Neuronal stem cell (in vitro differentiated cells): ENCODE data around the gene SUV39H1.

Experiments
- DNase-seq: peaks from one replicate; pipeline ENCODE4 v3.0.0-alpha.2; 2013; ENCODE audit warnings: low spot score
- H2AFZ ChIP-seq: one replicate; pipeline ENCODE4 v1.6.1; 2013; ENCODE audit warnings: mild to moderate bottlenecking, low read length, inconsistent platforms
- H2AK5ac ChIP-seq: 2 replicates; pipeline ENCODE4 v1.6.1; 2013; ENCODE audit warnings: low read depth, mild to moderate bottlenecking, inconsistent platforms, low read length, moderate library complexity, mixed read lengths
- H2BK120ac ChIP-seq: 2 replicates; pipeline ENCODE4 v1.6.1; 2013; ENCODE audit warnings: low read depth, mild to moderate bottlenecking, inconsistent platforms, low read length, moderate library complexity, mixed read lengths
- H2BK12ac ChIP-seq: one replicate; pipeline ENCODE4 v1.6.1; 2013; ENCODE audit warnings: low read length, inconsistent platforms
- H2BK15ac ChIP-seq: 2 replicates; pipeline ENCODE4 v1.6.1; 2013; ENCODE audit warnings: mild to moderate bottlenecking, low read length, inconsistent platforms, mixed read lengths
- H2BK5ac ChIP-seq: one replicate; pipeline ENCODE4 v1.6.1; 2013; ENCODE audit warnings: inconsistent platforms, mild to moderate bottlenecking, low read length, moderate library complexity
- H3K14ac ChIP-seq: one replicate; pipeline ENCODE4 v1.6.1; 2013; ENCODE audit warnings: low read length, inconsistent platforms
- H3K18ac ChIP-seq: 2 replicates; pipeline ENCODE4 v1.6.1; 2013; ENCODE audit warnings: low read length, inconsistent platforms
- H3K23ac ChIP-seq: 2 replicates; pipeline ENCODE4 v1.6.1; 2013; ENCODE audit warnings: low read depth, mild to moderate bottlenecking, mixed read lengths, low read length, inconsistent platforms; ENCODE audit not compliant: poor library complexity
- H3K27ac ChIP-seq: replicated peaks from 3 replicates; pipeline ENCODE4 v1.5.1; 2013; ENCODE audit warnings: low read length, inconsistent platforms
- H3K27me3 ChIP-seq, 3 experiments: 2 replicates each; pipeline ENCODE4 v1.6.1; 2013; ENCODE audit warnings: low read length in 3 of 3, mild to moderate bottlenecking in 2 of 3, inconsistent platforms in 1 of 3, low read depth in 1 of 3, mixed read lengths in 1 of 3, moderate library complexity in 1 of 3; ENCODE audit not compliant: control insufficient read depth in 3 of 3, insufficient read depth in 3 of 3
- H3K36me3 ChIP-seq, 2 donors: replicated peaks in 1 of 2; 2 replicates each; pipeline ENCODE4 v1.6.1; 2013; ENCODE audit warnings: low read length in 2 of 2; ENCODE audit not compliant: control insufficient read depth in 2 of 2, insufficient read depth in 2 of 2
- H3K4ac ChIP-seq: 2 replicates; pipeline ENCODE4 v1.6.1; 2013; ENCODE audit warnings: inconsistent platforms, mild to moderate bottlenecking, low read length, moderate library complexity
- H3K4me1 ChIP-seq, 2 donors: 1 replicate in 1 of 2; 2 replicates in 1 of 2; pipeline ENCODE4 v1.6.1; 2013; ENCODE audit warnings: low read length in 2 of 2, low read depth in 1 of 2; ENCODE audit not compliant: control insufficient read depth in 2 of 2, insufficient read depth in 1 of 2
- H3K4me2 ChIP-seq: one replicate; pipeline ENCODE4 v1.6.1; 2013; ENCODE audit warnings: mild to moderate bottlenecking, low read length, inconsistent platforms; ENCODE audit not compliant: insufficient read depth, poor library complexity, severe bottlenecking
- H3K4me3 ChIP-seq, 2 donors: 2 replicates each; pipeline ENCODE4 v1.5.1; 2013; ENCODE audit warnings: low read length in 2 of 2, mild to moderate bottlenecking in 2 of 2, inconsistent platforms in 1 of 2, moderate library complexity in 1 of 2
- H3K79me1 ChIP-seq: one replicate; pipeline ENCODE4 v1.6.1; 2013; ENCODE audit warnings: low read depth, mild to moderate bottlenecking, inconsistent platforms, low read length, moderate library complexity
- H3K9ac ChIP-seq: one replicate; pipeline ENCODE4 v1.6.1; 2013; ENCODE audit warnings: mild to moderate bottlenecking, low read depth, low read length, inconsistent platforms; ENCODE audit not compliant: poor library complexity
- H3K9me3 ChIP-seq, 2 donors: replicated peaks in 1 of 2; 2 replicates each; pipeline versions ENCODE3 to v1.6.1; 2013; ENCODE audit warnings: low read length in 2 of 2, mild to moderate bottlenecking in 2 of 2, inconsistent platforms in 1 of 2, low read depth in 1 of 2, mixed read lengths in 1 of 2, moderate library complexity in 1 of 2; ENCODE audit not compliant: control insufficient read depth in 2 of 2, insufficient read depth in 1 of 2
- H4K8ac ChIP-seq: one replicate; pipeline ENCODE4 v1.6.1; 2013; ENCODE audit warnings: low read depth, mild to moderate bottlenecking, inconsistent platforms, low read length, moderate library complexity
- H4K91ac ChIP-seq: one replicate; pipeline ENCODE4 v1.6.1; 2013; ENCODE audit warnings: low read length, low read depth, mild to moderate bottlenecking, inconsistent platforms; ENCODE audit not compliant: poor library complexity
- WGBS, 2 donors: extraction: QIAGEN DNeasy Blood & Tissue Kit; methylation state at CpG; one replicate each; pipeline ENCODE4 v1.1.7; 2013; ENCODE audit warnings: missing lambda C conversion rate in 2 of 2, mixed read lengths in 1 of 2; ENCODE audit not compliant: insufficient read length in 2 of 2, insufficient replicate concordance in 1 of 2; ENCODE audit errors: extremely low coverage in 2 of 2; 5-methylcytosine and 5-hydroxymethylcytosine counted together

The SUV39H1 gene

DNA sequence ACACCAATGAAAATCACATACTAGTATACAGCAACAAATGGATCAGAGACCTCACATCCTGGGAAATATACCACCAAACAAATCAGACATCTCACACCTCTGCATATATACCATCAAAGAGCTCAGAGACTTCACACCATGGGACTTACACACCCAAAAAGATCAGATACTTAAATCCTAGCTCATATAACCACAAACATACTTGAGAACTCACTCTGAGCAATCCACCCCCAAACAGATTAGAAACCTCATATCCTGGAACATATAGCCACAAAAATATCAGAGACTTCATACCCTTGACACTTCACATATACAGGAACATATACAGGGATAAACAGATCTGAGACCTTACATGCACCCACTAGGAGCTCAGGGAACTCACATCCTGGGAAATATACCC, 32.1 kb downstream of the SUV39H1 start:
- no peak overlapping the region for H2BK12ac ChIP-seq
- no peaks in the 10 kb centered on the region for H3K27me3 ChIP-seq
- H3K4ac ChIP-seq, result no peak overlapping the region
- no peak overlapping the region for H2AK5ac ChIP-seq
- H4K8ac ChIP-seq, result no peak overlapping the region
- no peak overlapping the region for H2AFZ ChIP-seq
- no peak overlapping the region for H3K4me2 ChIP-seq
- H4K91ac ChIP-seq, result no peak overlapping the region
- no peaks in the 10 kb centered on the region for H3K36me3 ChIP-seq
- no peak overlapping the region for H3K27ac ChIP-seq
- H3K18ac ChIP-seq, result no peak overlapping the region
- H3K9ac ChIP-seq, result no peak overlapping the region
- no peak overlapping the region for H3K23ac ChIP-seq
- H2BK15ac ChIP-seq, result no peak overlapping the region
- H2BK5ac ChIP-seq, result no peak overlapping the region
- no peak for DNase-seq
- no peaks in the 10 kb centered on the region for H3K79me1 ChIP-seq
- H3K4me1 ChIP-seq, result no peaks in the 10 kb centered on the region
- H3K14ac ChIP-seq, result no peak overlapping the region
- H3K9me3 ChIP-seq, result no peaks in the 10 kb centered on the region
- no peak overlapping the region for H3K4me3 ChIP-seq
- no peak overlapping the region for H2BK120ac ChIP-seq

DNA sequence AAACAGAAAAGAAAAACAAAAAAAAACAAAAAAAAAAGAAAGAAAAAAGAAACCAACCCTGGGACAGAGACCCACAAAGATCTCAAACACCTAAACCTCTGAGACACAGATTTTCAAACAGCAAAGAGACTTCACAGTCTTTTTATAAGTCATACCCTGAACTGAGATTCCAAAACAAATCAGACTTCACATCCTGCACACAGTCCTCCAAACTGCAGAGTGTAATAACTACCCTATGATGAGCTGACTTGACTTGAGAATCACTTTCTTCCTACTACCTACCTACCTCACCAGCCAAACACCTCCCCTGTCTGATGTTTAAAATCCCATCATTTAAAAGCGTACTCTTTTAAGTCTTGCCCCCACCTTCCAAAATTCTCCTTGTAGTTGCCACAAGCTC, 39.8 kb downstream of the SUV39H1 start:
- Histone ChIP-seq H3K27me3 (no peaks in the 10 kb centered on the region), H3K79me1 (no peaks in the 10 kb centered on the region), H2AK5ac (no peak overlapping the region), H2BK15ac (no peak overlapping the region), H3K4me3 (peak overlapping the region in 1 of 2 donors; percentile 57), H3K4ac (no peak overlapping the region), H3K4me2 (no peak overlapping the region), H3K23ac (no peak overlapping the region), H2BK12ac (no peak overlapping the region), H3K27ac (no peak overlapping the region), H3K18ac (no peak overlapping the region), H4K91ac (no peak overlapping the region), H3K9me3 (no peaks in the 10 kb centered on the region), H2BK5ac (no peak overlapping the region), H4K8ac (no peak overlapping the region), H2BK120ac (no peak overlapping the region), H3K36me3 (no peaks in the 10 kb centered on the region), H3K14ac (no peak overlapping the region), H2AFZ (peak overlapping the region; percentile 72), H3K9ac (no peak overlapping the region), H3K4me1 (no peaks in the 10 kb centered on the region)
- no peak for DNase-seq
- WGBS, 2 donors, result no CpG with 5 or more reads among the region's 1 CpG

DNA sequence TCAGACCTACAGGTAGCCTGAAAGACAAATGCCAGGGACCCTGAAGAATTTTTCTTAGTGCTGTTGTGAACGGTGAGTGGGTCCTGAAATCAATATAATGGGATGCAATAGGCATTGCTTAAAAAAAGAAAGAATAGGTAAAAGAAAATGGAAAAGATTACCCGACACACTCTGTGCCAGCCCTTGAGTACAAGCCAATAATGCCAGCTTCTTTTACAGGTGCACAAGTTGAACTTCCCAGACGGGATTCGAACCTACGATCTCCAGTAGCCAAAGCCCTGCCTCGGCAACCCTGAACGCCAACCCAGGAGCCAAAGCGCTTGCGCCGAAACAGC, 40.3 kb downstream of the SUV39H1 start:
- Histone ChIP-seq H4K8ac (no peak overlapping the region), H2BK12ac (no peak overlapping the region), H2AK5ac (no peak overlapping the region), H2BK15ac (no peak overlapping the region), H3K27ac (no peak overlapping the region), H3K27me3 (no peaks in the 10 kb centered on the region), H3K23ac (no peak overlapping the region), H3K79me1 (no peaks in the 10 kb centered on the region), H3K4ac (no peak overlapping the region), H2AFZ (peak overlapping the region; percentile 72), H3K9ac (no peak overlapping the region), H3K4me3 (peak overlapping the region in 1 of 2 donors; percentile 57), H3K18ac (no peak overlapping the region), H3K4me2 (peak overlapping the region; percentile 47), H3K4me1 (no peaks in the 10 kb centered on the region), H2BK5ac (no peak overlapping the region), H3K14ac (no peak overlapping the region), H4K91ac (no peak overlapping the region), H3K9me3 (no peaks in the 10 kb centered on the region), H2BK120ac (no peak overlapping the region), H3K36me3 (no peaks in the 10 kb centered on the region)
- DNase-seq, result no peak
- WGBS, 2 donors, result no CpG with 5 or more reads among the region's 10 CpGs

DNA sequence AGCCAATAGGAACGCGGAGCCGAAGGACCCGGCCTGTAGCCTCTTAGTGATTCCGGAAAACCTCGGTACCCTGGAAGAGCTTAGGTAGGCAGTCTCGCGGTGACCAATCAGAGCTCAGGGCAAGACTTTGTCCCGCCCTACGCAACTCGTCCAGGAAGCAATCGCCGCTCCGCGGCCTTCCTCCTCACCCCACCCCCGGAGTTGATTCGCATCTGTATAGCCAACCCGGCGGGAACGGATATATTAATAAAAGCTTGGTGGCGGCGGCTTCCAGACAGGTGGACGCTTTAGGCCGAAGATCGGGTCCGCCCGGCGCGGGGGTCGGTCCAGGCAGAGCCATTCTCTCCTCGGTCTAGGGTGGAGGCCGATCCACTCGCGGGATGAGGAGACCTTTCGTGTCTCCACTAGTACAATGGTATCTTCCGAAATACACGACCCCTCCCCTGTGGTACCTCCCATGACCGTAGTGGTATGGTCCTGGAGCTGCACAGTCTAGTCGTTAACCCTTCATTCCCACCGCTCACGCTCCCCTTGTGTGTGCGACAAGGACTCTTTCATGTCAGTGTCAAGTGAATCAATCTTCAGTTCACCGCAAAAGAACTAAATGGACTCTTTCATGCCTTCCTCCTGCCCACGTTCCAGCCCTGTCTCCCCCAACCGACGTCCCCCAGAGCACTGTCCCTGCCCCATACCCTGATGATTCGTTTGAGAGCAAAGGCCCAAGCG, 40.8 kb downstream of the SUV39H1 start:
- DNase-seq, result peak; percentile 89
- Histone ChIP-seq H4K91ac (no peak overlapping the region), H3K4me2 (peak overlapping the region; percentile 53), H2BK5ac (no peak overlapping the region), H3K9ac (peak overlapping the region; percentile 64), H3K79me1 (no peaks in the 10 kb centered on the region), H2BK12ac (no peak overlapping the region), H3K4me1 (no peaks in the 10 kb centered on the region), H3K4ac (no peak overlapping the region), H3K27me3 (no peaks in the 10 kb centered on the region), H3K14ac (no peak overlapping the region), H3K36me3 (no peaks in the 10 kb centered on the region), H4K8ac (no peak overlapping the region), H2BK120ac (no peak overlapping the region), H2BK15ac (no peak overlapping the region), H3K27ac (peak overlapping the region; percentile 96), H3K18ac (peak overlapping the region; percentile 60), H2AFZ (peak overlapping the region; percentile 80), H3K23ac (no peak overlapping the region), H3K4me3 (peak overlapping the region; percentile 57 to 82), H2AK5ac (no peak overlapping the region), H3K9me3 (no peaks in the 10 kb centered on the region)
- WGBS, 2 donors, result no CpG with 5 or more reads among the region's 48 CpGs
